Left lung (tissue), 10 donors: Measurements from ENCODE around the gene OR1M1. TPM values are rescaled to one million over a fixed set of nuclear protein-coding genes. Genes with fewer than 3 reads are reported as not detected.
"Not testable (repeated sequence)": the region's sequence is repeated elsewhere in the genome, so short reads cannot be mapped to it uniquely, and the experiment has no call there.

ENCODE experiments used
- ATAC-seq: fragments of 200-7000 bp; cut with Tn5 transposase; one replicate; pipeline ENCODE4 v1.9.1; 2020; ENCODE audit warnings: moderate library complexity
- DNase-seq, 4 donors: peaks; one replicate each; pipeline ENCODE4 v3.0.0-alpha.2; 2013 to 2020
- H3K27ac ChIP-seq, 2 donors: fragments of 200-600 bp; sonication (generic) in 1 of 2; one replicate each; pipeline versions ENCODE4 v1.5.0 to v1.8.0; 2020 to 2021
- H3K27me3 ChIP-seq, 2 donors: fragments of 200-600 bp; sonication (generic) in 1 of 2; one replicate each; pipeline versions ENCODE4 v1.5.0 to v1.8.0; 2020 to 2021
- H3K36me3 ChIP-seq, 2 donors: fragments of 200-600 bp; sonication (generic) in 1 of 2; one replicate each; pipeline versions ENCODE4 v1.5.0 to v1.8.0; 2020 to 2021
- H3K4me1 ChIP-seq, 2 donors: fragments of 200-600 bp; one replicate each; pipeline ENCODE4 v1.8.0; 2021
- H3K4me3 ChIP-seq, 2 donors: fragments of 200-600 bp; sonication (generic) in 1 of 2; one replicate each; pipeline versions ENCODE4 v1.5.0 to v1.8.0; 2020 to 2021; ENCODE audit warnings: mild to moderate bottlenecking in 1 of 2
- H3K9me3 ChIP-seq, 2 donors: fragments of 200-600 bp; sonication (generic) in 1 of 2; one replicate each; pipeline versions ENCODE4 v1.5.0 to v1.8.0; 2020 to 2021
- CTCF ChIP-seq, 2 donors: fragments of 200-600 bp; sonication (generic) in 1 of 2; IDR thresholded peaks; one replicate each; pipeline versions ENCODE4 v1.5.0 to v1.8.0; 2021; ENCODE audit warnings: antibody characterized with exemption in 2 of 2
- intact Hi-C, 2 donors: fragments of 100-400 bp; cut with DNase I; formaldehyde crosslinking; loops; one replicate each; pipeline versions ENCODE4 v1.11.2 to v1.14.2; 2022
- polyA plus RNA-seq, 6 donors: library from polyadenylated mRNA; unstranded; fragments of 120-200 nt; gene quantifications; one replicate each; pipeline ENCODE4 v1.2.1, GENCODE V29; 2013; ENCODE audit not compliant: insufficient read length in 6 of 6
- total RNA-seq, 2 donors: library from RNA; stranded (reverse); fragmentation: NEBNext Ultra II Directional; extraction: Animal tissue kit (Norgen Biotek cat#: 25700); gene quantifications; one replicate each; pipeline ENCODE4 v1.2.1, GENCODE V29; 2021
- donor health status: DM: no; HTN: yes; CAD: no.
- donor health status: DM: no; HTN: no; CAD: no.

Gene OR1M1
- total and polyA plus RNA-seq, 8 donors = 0.09 to 0.13 (median 0.11) TPM; not detected in 4

GRCh38 chr19:9054765-9055164 lies 32.1 kb upstream of the OR1M1 start:
- no peaks in the 10 kb centered on the region for H3K9me3 ChIP-seq
- intact Hi-C loops = no loop called here
- TF ChIP-seq CTCF (IDR thresholded peaks at IDR 0.05) = no peak
- no peak overlapping the region for H3K4me3 ChIP-seq
- H3K36me3 ChIP-seq = no peaks in the 10 kb centered on the region
- H3K27me3 ChIP-seq = peaks cover 0 to 53% of the 10 kb centered on the region in 2 donors
- no peaks in the 10 kb centered on the region for H3K4me1 ChIP-seq
- ATAC-seq (no peak), DNase-seq (no peak)
- H3K27ac ChIP-seq = no peak overlapping the region

- DNase-seq, H3K4me3 ChIP-seq, H3K27ac ChIP-seq, H3K36me3 ChIP-seq, ATAC-seq, intact Hi-C loops, H3K4me1 ChIP-seq, H3K9me3 ChIP-seq: not testable (repeated sequence)
- H3K27me3 ChIP-seq = peaks cover 0 to 53% of the 10 kb centered on the region in 2 donors
Measured at GRCh38 chr19:9056131-9056530, 30.7 kb upstream of the OR1M1 start.

- TF ChIP-seq CTCF (IDR thresholded peaks at IDR 0.05) = no peak
Measured at GRCh38 chr19:9057505-9058258, 29.2 kb upstream of the OR1M1 start.

GRCh38 chr19:9058905-9059667 lies 27.8 kb upstream of the OR1M1 start:
- ATAC-seq = no peak
- intact Hi-C loops = no loop called here
- TF ChIP-seq CTCF (IDR thresholded peaks at IDR 0.05) = no peak

More at GRCh38 chr19:9057505-9058258, 29.2 kb upstream of the OR1M1 start:
- ATAC-seq = no peak
- Histone ChIP-seq H3K9me3 (no peaks in the 10 kb centered on the region), H3K27ac (no peak overlapping the region), H3K4me3 (no peak overlapping the region), H3K4me1 (no peaks in the 10 kb centered on the region), H3K27me3 (peaks cover 0 to 53% of the 10 kb centered on the region in 2 donors), H3K36me3 (no peaks in the 10 kb centered on the region)
- intact Hi-C loops = no loop called here
- DNase-seq = no peak

GRCh38 chr19:9060564-9061340 lies 26.1 kb upstream of the OR1M1 start:
- ATAC-seq = no peak
- no peak overlapping the region for H3K4me3 ChIP-seq
- TF ChIP-seq CTCF (IDR thresholded peaks at IDR 0.05) = no peak
- peaks cover 0 to 27% of the 10 kb centered on the region in 2 donors for H3K27me3 ChIP-seq
- H3K27ac ChIP-seq = no peak overlapping the region
- H3K4me1 ChIP-seq = no peaks in the 10 kb centered on the region
- H3K36me3 ChIP-seq = no peaks in the 10 kb centered on the region
- H3K9me3 ChIP-seq = no peaks in the 10 kb centered on the region
- intact Hi-C loops = no loop called here
- no peak for DNase-seq

More at GRCh38 chr19:9058905-9059667, 27.8 kb upstream of the OR1M1 start:
- Histone ChIP-seq H3K27me3 (peaks cover 0 to 44% of the 10 kb centered on the region in 2 donors), H3K27ac (no peak overlapping the region), H3K4me3 (no peak overlapping the region), H3K36me3 (no peaks in the 10 kb centered on the region), H3K9me3 (no peaks in the 10 kb centered on the region), H3K4me1 (no peaks in the 10 kb centered on the region)
- no peak for DNase-seq
